HG02981 (cell line): Measurements from ENCODE around the gene LSM14B.

Experiments
- ATAC-seq: cut with Tn5 transposase; IDR thresholded peaks from one replicate; pipeline ENCODE4 v1.9.1; 2021; ENCODE audit warnings: mild to moderate bottlenecking, moderate library complexity; ENCODE audit not compliant: unreplicated experiment

The LSM14B gene

GRCh38 chr20:62131560-62132320 is 9.5 kb downstream of the LSM14B start:
- no peak for ATAC-seq

- ATAC-seq, result no peak
Observed at GRCh38 chr20:62132421-62132820, 10.1 kb downstream of the LSM14B start.

- no peak for ATAC-seq
Observed at GRCh38 chr20:62133051-62133845, 11.0 kb downstream of the LSM14B start.

- no peak for ATAC-seq
Observed at GRCh38 chr20:62133864-62134263, 11.6 kb downstream of the LSM14B start.

- no peak for ATAC-seq
Observed at GRCh38 chr20:62134735-62135231, 12.5 kb downstream of the LSM14B start.

GRCh38 chr20:62135573-62136266 is 13.4 kb downstream of the LSM14B start:
- ATAC-seq, result no peak

- ATAC-seq, result no peak
Observed at GRCh38 chr20:62136283-62137091, 14.2 kb downstream of the LSM14B start.

- ATAC-seq, result no peak
Observed at GRCh38 chr20:62137092-62137384, 14.8 kb downstream of the LSM14B start.

- ATAC-seq, result no peak
Observed at GRCh38 chr20:62137478-62138203, 15.4 kb downstream of the LSM14B start.

GRCh38 chr20:62138204-62138543 is 15.9 kb downstream of the LSM14B start:
- no peak for ATAC-seq

- ATAC-seq, result no peak
Observed at GRCh38 chr20:62138912-62139311, 16.6 kb downstream of the LSM14B start.

GRCh38 chr20:62139636-62140035 is 17.4 kb downstream of the LSM14B start:
- ATAC-seq, result no peak

GRCh38 chr20:62141043-62141396 is 18.7 kb downstream of the LSM14B start:
- no peak for ATAC-seq

GRCh38 chr20:62141397-62142251 is 19.3 kb downstream of the LSM14B start:
- no peak for ATAC-seq

- peak; percentile 19 for ATAC-seq
Observed at GRCh38 chr20:62142252-62143080, 20.2 kb downstream of the LSM14B start.

- peak; percentile 79 for ATAC-seq
Observed at GRCh38 chr20:62143081-62143956, 21.0 kb downstream of the LSM14B start, which contains the start of the genes PSMA7 and SS18L1. Gene PSMA7, minus strand, starts transcription at chr20:62143394. Its CDS starts 91 bp downstream, at chr20:62143303. Gene SS18L1, plus strand, starts transcription at chr20:62143769. Its CDS starts 52 bp downstream, at chr20:62143821.
